ENCODE data around the gene PCGF5. TPM values are rescaled to one million over a fixed set of nuclear protein-coding genes. Genes with fewer than 3 reads are reported as not detected.

PCGF5 gene
- total RNA-seq, 1 experiment from 2014 or later, result 27.7 TPM

- ChIA-PET POLR2A (ENCODE audit: unreplicated experiment) (no interaction called here), CTCF (no interaction called here)
- intact Hi-C loops (cut with micrococcal nuclease; ENCODE audit: unreplicated experiment), result no loop called here
- H3K4me2 ChIP-seq, result no peak overlapping the region
- BruUV-seq (replicated peaks), result no TSS peak
- no peak overlapping the region for H3K27ac ChIP-seq
- no peaks in the 10 kb centered on the region for H3K9me2 ChIP-seq (ENCODE audit: insufficient read depth)
- no peaks in the 10 kb centered on the region for H3K27me3 ChIP-seq (ENCODE audit: insufficient read depth, low read depth)
- H3K79me2 ChIP-seq (ENCODE audit: low read depth), result no peaks in the 10 kb centered on the region
- H4K20me1 ChIP-seq (ENCODE audit: insufficient read depth), result no peaks in the 10 kb centered on the region
- no peak for DNase-seq
- H3K4me1 ChIP-seq (replicated peaks; ENCODE audit: insufficient read depth), result no peaks in the 10 kb centered on the region
- H3K36me3 ChIP-seq (ENCODE audit: low read depth), result no peaks in the 10 kb centered on the region
- no peak overlapping the region for H3K4me3 ChIP-seq
- no peak overlapping the region for H2AFZ ChIP-seq
- H3F3A ChIP-seq (ENCODE audit: insufficient read depth, low read depth), result no peaks in the 10 kb centered on the region
- H3K9me3 ChIP-seq (ENCODE audit: insufficient read depth, low read depth), result no peaks in the 10 kb centered on the region
- TF ChIP-seq EZH2 (IDR thresholded peaks at IDR 0.05; ENCODE audit: low read depth), result no peak
- TF ChIP-seq, protein P1, sequence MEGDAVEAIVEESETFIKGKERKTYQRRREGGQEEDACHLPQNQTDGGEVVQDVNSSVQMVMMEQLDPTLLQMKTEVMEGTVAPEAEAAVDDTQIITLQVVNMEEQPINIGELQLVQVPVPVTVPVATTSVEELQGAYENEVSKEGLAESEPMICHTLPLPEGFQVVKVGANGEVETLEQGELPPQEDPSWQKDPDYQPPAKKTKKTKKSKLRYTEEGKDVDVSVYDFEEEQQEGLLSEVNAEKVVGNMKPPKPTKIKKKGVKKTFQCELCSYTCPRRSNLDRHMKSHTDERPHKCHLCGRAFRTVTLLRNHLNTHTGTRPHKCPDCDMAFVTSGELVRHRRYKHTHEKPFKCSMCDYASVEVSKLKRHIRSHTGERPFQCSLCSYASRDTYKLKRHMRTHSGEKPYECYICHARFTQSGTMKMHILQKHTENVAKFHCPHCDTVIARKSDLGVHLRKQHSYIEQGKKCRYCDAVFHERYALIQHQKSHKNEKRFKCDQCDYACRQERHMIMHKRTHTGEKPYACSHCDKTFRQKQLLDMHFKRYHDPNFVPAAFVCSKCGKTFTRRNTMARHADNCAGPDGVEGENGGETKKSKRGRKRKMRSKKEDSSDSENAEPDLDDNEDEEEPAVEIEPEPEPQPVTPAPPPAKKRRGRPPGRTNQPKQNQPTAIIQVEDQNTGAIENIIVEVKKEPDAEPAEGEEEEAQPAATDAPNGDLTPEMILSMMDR (conservative IDR thresholded peaks at IDR 0.05), result no peak
Observed at GRCh38 chr10:91206427-91206826, 14.0 kb upstream of the PCGF5 start.

DNA sequence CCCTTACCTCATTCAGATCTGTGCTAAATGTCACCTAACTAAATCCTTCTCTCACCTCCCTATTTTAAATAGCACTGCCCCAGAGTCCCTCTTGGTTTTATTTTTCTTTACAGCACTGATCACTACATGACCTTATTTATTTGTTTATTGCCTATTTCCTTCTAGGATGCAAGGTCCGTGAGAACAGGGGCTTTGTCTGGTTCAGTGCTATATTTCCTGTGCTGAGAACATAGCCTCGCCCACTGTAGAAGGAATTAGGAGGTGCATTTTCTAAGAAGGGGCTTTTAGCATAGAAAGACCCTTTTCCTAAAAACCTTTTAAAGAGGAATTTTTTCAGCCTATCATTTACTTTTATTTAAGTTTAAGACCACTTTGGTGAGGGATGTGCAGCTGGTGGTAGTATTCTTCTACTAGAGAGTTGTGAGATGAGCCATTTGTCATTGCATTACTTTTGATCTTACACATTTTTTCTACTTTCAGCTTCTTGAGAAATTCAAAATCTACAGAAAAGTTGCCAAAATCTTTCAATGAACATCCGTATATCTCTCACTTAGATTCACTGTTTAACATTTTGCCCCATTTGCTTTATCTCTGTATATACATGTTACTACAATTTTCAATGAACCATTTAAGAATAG, 13.5 kb upstream of the PCGF5 start:
- no peaks in the 10 kb centered on the region for H4K20me1 ChIP-seq (ENCODE audit: insufficient read depth)
- no TSS peak for BruUV-seq (replicated peaks)
- no peak overlapping the region for H3K27ac ChIP-seq
- no peak for TF ChIP-seq EZH2 (IDR thresholded peaks at IDR 0.05; ENCODE audit: low read depth)
- TF ChIP-seq, protein P1 (conservative IDR thresholded peaks at IDR 0.05), result no peak
- no peaks in the 10 kb centered on the region for H3K9me2 ChIP-seq (ENCODE audit: insufficient read depth)
- intact Hi-C loops (cut with micrococcal nuclease; ENCODE audit: unreplicated experiment), result no loop called here
- no peaks in the 10 kb centered on the region for H3F3A ChIP-seq (ENCODE audit: insufficient read depth, low read depth)
- no peak overlapping the region for H3K4me3 ChIP-seq
- H2AFZ ChIP-seq, result no peak overlapping the region
- H3K79me2 ChIP-seq (ENCODE audit: low read depth), result no peaks in the 10 kb centered on the region
- no peaks in the 10 kb centered on the region for H3K36me3 ChIP-seq (ENCODE audit: low read depth)
- CTCF ChIA-PET, result no interaction called here
- no peak for DNase-seq
- no peaks in the 10 kb centered on the region for H3K9me3 ChIP-seq (ENCODE audit: insufficient read depth, low read depth)
- H3K27me3 ChIP-seq (ENCODE audit: insufficient read depth, low read depth), result no peaks in the 10 kb centered on the region
- H3K4me2 ChIP-seq, result no peak overlapping the region
- H3K4me1 ChIP-seq (replicated peaks; ENCODE audit: insufficient read depth), result no peaks in the 10 kb centered on the region
- POLR2A ChIA-PET (ENCODE audit: unreplicated experiment), result no interaction called here

DNA sequence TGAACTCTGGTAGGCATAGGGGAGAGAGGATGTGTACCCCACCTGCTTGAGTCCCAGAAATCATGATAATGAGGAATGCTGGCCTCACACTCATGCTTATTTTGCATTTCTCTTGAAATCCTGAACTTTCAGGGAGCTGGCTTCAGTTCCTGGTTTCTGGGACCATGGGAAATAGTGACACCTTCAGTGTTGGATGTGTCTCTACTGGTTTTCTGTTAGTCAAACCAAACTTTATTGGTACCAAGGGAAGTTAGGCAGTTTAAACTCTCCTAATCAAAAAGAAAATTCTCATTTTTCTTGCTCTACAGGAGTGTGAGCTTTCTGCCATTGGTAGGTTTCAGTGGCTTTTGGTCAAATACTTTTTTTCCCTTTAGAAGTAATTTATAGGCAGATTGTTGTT, 11.8 kb upstream of the PCGF5 start:
- H3F3A ChIP-seq (ENCODE audit: insufficient read depth, low read depth), result no peaks in the 10 kb centered on the region
- no peak overlapping the region for H3K4me3 ChIP-seq
- H2AFZ ChIP-seq, result no peak overlapping the region
- H3K4me1 ChIP-seq (replicated peaks; ENCODE audit: insufficient read depth), result no peaks in the 10 kb centered on the region
- H3K36me3 ChIP-seq (ENCODE audit: low read depth), result no peaks in the 10 kb centered on the region
- POLR2A ChIA-PET (ENCODE audit: unreplicated experiment), result interaction anchor here (0.6 kb wide), 1 partner anchor 20 kb away, joined by 3 read pairs; no protein-coding TSS in a partner anchor
- H3K9me3 ChIP-seq (ENCODE audit: insufficient read depth, low read depth), result no peaks in the 10 kb centered on the region
- intact Hi-C loops (cut with micrococcal nuclease; ENCODE audit: unreplicated experiment), result no loop called here
- CTCF ChIA-PET, result no interaction called here
- H4K20me1 ChIP-seq (ENCODE audit: insufficient read depth), result no peaks in the 10 kb centered on the region
- no peak for DNase-seq
- H3K9me2 ChIP-seq (ENCODE audit: insufficient read depth), result no peaks in the 10 kb centered on the region
- TF ChIP-seq, protein P1 (conservative IDR thresholded peaks at IDR 0.05), result no peak
- no peak for TF ChIP-seq EZH2 (IDR thresholded peaks at IDR 0.05; ENCODE audit: low read depth)
- H3K27ac ChIP-seq, result no peak overlapping the region
- H3K79me2 ChIP-seq (ENCODE audit: low read depth), result no peaks in the 10 kb centered on the region
- no TSS peak for BruUV-seq (replicated peaks)
- H3K27me3 ChIP-seq (ENCODE audit: insufficient read depth, low read depth), result no peaks in the 10 kb centered on the region
- no peak overlapping the region for H3K4me2 ChIP-seq

Data from PC-9 (cell line).